Right hindlimb (tissue), 1 donor: ENCODE measurements around the gene DOK1.

Experiments
- DNase-seq: peaks from one replicate; pipeline ENCODE4 v3.0.0-alpha.2; 2018

Gene DOK1

GRCh38 chr2:74553892-74554819, at the start of gene DOK1, which contains the start of gene LOXL3:
Gene DOK1 (plus strand): TSS chr2:74554720. CDS start chr2:74554755, 35 bp downstream.
Gene LOXL3 (minus strand): TSS chr2:74553942. CDS start chr2:74552634, 1,308 bp downstream.
- DNase-seq, result peak; percentile 93

DNA sequence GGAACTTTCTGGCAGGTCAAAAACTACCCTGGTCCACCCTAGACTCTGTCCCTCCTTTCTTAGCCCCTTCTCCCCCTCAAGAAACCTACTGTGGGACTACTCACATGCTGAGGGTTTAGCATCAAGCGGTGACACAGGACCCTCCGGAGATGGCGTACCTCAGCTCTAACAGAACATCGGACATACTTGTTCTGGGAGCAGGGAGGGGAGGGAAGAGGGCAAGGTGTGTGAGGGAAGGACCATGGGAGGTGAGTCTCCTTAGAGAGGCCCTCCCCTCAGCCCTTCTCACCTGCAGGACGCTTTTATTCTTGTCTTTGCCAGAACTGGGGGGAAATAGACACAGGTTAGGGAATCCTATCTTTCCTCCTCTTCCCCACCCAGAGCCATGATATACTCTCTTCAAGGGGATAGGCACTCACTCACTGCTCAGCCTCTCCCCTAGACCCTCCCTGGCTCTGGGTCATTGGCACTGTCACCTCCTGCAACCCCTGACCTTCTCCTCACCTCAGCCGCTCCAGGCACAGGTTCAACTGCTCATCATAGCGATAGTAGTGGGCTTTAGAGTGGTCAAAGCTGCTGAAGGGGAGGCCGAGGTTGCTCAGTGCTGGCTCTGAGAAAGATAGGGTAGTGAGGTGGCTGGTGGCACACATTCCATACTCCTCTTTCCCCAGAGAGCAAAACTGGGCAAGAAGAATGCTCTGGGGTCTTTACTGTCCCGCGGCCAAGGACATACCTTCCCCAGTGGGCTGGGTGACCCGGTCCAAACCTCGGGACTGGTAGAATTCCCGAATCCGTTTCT, 48.9 kb upstream of the DOK1 start:
- DNase-seq, result no peak

DNA sequence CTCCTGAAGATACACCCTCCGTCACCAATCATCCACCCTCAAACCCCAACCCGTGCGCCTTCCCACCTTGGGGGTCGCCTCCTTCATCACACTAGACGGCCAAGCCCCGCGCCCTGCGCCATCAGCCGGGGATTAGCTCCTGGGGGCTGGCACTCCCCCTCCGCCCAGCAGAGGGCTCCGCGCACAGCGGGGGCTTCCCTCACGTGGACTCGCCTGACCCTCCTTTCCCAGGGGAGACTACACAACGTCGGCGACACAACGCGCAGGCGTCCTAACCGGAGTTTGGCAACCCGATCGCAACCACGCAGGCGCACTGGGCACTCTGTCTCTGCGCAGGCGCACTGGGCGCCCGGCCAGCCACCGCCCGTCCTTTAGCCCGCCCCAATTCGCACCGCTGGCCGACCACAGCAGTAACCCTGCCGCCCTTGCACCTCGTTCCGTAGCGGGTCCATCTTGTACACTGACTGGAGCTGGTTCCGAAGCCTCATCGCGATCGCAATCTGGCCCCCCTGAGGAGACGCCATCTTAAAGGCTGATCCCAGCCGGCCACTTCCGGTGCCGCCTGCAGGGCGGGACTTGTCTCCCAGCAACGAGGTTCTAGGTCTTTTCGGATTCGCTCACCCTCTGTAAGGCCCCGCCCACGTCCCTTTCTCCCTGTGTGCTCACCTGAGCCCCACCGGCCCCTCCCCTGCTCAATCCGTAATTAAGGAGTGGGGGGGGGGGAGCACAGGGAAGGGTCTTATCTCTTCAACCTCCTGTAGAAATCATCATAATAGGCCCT, 47.2 kb upstream of the DOK1 start, which contains the start of gene PCGF1:
TSS of gene PCGF1 (minus strand) at position 551 of the 781 bp plus-strand sequence. CDS start at position 524, 27 bp downstream.
- DNase-seq, result peak; percentile 99

DNA sequence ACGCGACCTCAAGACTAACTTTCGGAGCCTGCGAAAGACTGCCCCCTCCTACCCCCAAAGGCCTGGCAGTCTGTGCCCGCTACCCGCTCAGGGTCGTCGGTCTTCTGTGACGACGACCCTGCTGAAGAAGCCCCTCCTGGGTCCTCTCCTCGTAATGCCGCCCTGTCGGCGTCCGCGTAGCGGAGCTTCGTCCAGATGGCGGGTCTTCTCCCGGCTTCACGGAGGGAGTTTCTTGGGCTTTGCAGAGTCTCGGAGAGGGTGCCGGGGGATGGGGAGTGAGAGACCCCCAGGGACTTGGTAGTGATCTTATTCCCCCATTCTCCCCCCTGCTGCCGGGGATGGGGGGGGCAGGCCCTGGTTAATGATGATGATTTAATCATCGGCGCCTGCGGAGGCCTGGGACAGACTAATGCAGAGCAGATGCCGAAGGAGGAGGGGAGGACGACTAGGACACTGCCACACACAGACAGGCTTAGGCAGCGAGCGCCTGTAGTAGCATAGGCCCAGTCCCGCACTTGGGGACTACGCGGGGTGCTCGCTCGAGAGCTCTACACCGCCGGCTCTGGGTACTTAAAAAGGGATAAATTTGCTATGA, 46.5 kb upstream of the DOK1 start:
- peak; percentile 57 for DNase-seq

DNA sequence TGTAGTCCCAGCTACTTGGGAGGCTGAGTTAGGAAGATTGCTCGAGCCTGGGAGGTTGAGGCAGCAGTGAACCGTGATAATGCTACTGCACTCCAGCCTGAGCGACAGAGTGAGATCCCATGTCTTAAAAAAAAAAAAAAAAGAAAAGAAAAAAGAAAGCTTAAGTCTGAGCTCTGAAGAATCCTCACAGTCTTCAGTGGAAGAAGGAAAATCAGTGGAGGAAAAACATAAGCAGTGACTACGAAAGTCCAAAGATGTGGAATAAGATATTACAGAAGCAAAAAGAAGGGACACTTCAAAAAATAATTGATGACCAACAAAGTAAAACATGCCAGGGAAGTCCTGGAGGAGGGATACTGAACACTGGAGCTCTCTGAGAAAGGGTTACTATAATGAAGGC, 44.2 kb upstream of the DOK1 start:
- no peak for DNase-seq

DNA sequence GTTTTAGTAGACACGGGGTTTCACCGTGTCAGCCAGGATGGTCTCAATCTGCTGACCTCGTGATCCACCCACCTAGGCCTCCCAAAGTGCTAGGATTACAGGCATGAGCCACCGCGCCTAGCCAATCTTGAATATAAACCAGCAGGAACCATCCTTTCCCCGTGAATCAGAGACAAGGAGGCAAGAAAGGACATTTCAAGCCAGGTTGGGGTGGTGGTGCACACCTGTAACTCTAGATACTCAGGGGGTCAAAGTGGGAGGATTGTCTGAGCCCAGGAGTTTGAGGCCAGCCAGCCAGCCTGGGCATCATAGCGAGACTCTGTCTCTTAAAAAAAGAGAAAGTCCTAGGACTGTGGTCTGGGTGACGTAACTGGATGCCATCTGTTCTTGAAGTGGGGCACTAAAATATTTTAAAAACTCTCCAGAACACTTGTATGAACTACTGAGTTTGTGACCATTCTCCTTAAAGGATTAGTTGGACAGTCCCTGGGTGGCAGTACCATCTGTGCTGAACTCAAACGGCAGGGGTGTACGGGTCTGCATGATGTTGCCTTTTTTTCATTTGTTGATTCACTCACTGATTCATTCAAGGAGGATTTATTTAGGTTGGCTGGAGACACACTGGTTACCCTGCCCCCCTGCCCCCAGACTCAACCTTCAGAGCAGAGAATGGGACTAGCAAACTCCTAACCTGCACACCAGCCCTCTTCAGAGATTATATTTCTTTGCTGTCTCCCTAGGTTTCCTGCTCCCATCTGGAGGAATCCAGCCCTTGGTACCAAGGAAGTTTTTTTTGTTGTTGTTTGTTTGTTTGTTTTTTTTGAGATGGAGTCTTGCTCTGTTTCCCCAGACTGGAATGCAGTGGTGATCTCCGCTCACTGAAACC, 43.2 kb upstream of the DOK1 start:
- DNase-seq, result no peak

GRCh38 chr2:74512744-74513604, 41.5 kb upstream of the DOK1 start:
- DNase-seq, result no peak

GRCh38 chr2:74513605-74514367, 40.7 kb upstream of the DOK1 start:
- DNase-seq, result no peak

GRCh38 chr2:74514368-74515270, 39.9 kb upstream of the DOK1 start, which contains the start of gene TLX2:
Gene TLX2 (plus strand): TSS chr2:74514450. CDS start chr2:74514807, 357 bp downstream.
- DNase-seq, result no peak

DNA sequence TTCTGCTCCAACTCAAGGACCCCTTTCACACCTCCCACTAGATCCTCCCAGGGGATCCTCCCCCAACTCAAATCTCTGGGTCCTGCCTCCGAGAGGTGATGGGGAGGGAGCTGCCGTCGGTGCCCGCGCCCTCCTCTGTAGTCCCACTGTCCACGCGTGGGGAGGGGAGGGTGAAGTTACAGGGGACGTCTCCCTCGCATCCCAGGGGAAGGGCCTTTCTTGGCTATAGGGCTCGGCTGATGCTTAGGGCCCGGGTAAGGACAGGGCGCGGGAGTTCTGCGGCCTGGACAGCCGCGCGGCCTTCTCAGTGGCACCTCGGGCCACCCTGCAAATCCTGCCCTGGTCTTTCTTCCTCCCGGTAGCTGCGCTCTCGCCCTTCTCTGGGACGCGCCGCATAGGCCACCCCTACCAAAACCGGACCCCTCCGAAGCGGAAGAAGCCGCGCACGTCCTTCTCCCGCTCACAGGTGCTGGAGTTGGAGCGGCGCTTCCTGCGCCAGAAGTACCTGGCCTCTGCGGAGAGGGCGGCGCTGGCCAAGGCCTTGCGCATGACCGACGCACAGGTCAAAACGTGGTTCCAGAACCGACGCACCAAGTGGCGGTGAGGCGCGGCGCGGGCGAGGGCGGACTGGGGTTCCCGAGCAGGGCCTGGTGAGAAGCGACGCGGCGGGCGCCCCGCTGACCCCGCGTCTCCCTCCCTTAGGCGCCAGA, 39.1 kb upstream of the DOK1 start:
- DNase-seq, result no peak

DNA sequence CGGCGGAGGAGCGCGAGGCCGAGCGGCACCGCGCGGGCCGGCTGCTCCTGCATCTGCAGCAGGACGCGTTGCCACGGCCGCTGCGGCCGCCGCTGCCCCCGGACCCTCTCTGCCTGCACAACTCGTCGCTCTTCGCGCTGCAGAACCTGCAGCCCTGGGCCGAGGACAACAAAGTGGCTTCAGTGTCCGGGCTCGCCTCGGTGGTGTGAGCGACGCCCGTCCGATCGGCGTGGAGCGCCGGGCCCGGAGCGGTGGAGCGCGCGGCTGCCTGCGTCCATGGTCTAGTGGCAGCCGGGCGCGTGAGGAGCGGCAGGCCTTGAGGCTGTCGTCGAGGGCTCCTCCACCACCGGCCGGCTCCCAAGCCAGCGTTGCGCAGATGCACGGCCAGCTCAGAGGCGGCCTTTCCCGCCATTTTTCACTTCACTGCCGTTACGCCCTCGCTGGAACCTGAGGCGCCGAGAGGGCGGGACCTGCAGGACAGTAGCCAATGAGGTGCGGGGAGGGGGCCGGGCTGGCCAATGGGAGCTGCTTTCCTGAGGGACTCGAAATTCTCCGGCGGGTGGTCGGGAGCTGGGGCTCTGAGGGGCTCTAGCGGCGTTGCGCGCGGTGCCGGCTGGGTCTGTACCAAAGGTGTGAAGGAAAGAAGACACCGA, 38.4 kb upstream of the DOK1 start:
- peak; percentile 80 for DNase-seq

GRCh38 chr2:74516650-74517049, 37.9 kb upstream of the DOK1 start:
- no peak for DNase-seq

DNA sequence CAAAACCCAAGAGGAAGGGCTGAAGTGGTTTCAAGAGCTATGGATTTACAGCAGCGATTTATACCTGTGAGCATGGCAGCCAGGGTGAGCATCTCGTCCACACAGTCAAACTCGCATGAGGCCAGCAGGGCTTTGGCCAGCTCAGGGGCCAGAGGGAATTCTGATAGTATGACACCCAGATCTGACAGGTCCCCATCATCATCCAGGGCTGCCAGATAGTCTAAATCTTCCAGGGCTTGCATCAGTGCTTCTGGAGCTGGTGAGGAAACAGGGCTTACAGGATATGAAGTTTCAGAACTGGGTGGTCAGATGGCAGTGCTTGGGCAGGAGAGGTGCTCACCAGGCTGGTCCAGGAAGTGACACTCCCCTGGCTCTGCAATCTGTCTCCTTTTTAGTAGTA, 32.0 kb upstream of the DOK1 start:
- DNase-seq, result no peak

DNA sequence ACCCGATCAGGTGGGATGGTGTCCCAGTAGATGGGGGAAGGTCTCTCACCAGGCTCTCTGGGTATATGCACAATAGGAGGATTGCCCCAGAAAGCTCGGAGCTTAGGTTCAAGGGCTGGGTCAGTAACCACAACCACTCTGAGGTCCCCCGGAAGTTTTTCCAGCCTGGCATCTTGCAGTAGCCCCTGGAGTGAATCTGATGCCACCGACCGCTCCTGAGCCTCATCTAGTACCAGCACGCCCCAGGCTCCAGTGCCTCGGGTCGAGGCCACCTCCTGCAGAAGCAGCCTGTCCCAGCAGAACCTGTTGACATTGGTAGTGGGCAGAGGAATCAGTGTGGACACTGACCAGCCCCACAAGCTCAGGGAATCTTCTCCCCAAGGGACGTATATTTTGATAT, 30.5 kb upstream of the DOK1 start:
- DNase-seq, result no peak

- DNase-seq, result no peak
These were observed 29.4 kb upstream of the DOK1 start for GRCh38 chr2:74524955-74525716.
